ENCODE data around the gene PTBP1. TPM values are rescaled to one million over a fixed set of nuclear protein-coding genes. Genes with fewer than 3 reads are reported as not detected.

Gene PTBP1
- total and polyA plus RNA-seq, 9 donors = 73.4 to 312 (median 215) TPM

GRCh38 chr19:756236-756635, 41.0 kb upstream of the PTBP1 start:
- TF ChIP-seq POLR2A (IDR thresholded peaks at IDR 0.05) = no peak
- no peak for TF ChIP-seq EP300 (IDR thresholded peaks at IDR 0.05)
- TF ChIP-seq CTCF (IDR thresholded peaks at IDR 0.05) = no peak
- Histone ChIP-seq H3K9me3 (no peaks in the 10 kb centered on the region), H3K4me1 (ENCODE audit: insufficient read depth) (peaks cover 5% of the 10 kb centered on the region), H3K27me3 (no peaks in the 10 kb centered on the region), H3K4me3 (no peak overlapping the region), H3K27ac (no peak overlapping the region), H3K36me3 (no peaks in the 10 kb centered on the region)
- no peak for DNase-seq
- intact Hi-C loops (cut with DNase I) = loop anchor here in 1 of 4 donors (10.0 kb wide), 1 partner anchor 89 kb away; the partner anchor contains the start of gene PRTN3

GRCh38 chr19:756821-757688, 40.2 kb upstream of the PTBP1 start:
- TF ChIP-seq POLR2A (IDR thresholded peaks at IDR 0.05) (no peak), EP300 (IDR thresholded peaks at IDR 0.05) (no peak)
- Histone ChIP-seq H3K4me3 (no peak overlapping the region), H3K27ac (no peak overlapping the region), H3K4me1 (ENCODE audit: insufficient read depth) (peaks cover 5% of the 10 kb centered on the region), H3K36me3 (no peaks in the 10 kb centered on the region), H3K9me3 (no peaks in the 10 kb centered on the region), H3K27me3 (no peaks in the 10 kb centered on the region)
- intact Hi-C loops (cut with DNase I) = loop anchor here in 1 of 4 donors (10.0 kb wide), 1 partner anchor 88 kb away; the partner anchor contains the start of gene PRTN3
- DNase-seq = no peak
- 88 to 91% (median 88%) methylated on average over 36 of the region's 36 CpGs for WGBS, 3 donors

GRCh38 chr19:757811-758668, 39.2 kb upstream of the PTBP1 start:
- Histone ChIP-seq H3K4me1 (ENCODE audit: insufficient read depth) (peaks cover 1% of the 10 kb centered on the region), H3K4me3 (no peak overlapping the region), H3K27me3 (no peaks in the 10 kb centered on the region), H3K27ac (no peak overlapping the region), H3K36me3 (no peaks in the 10 kb centered on the region), H3K9me3 (no peaks in the 10 kb centered on the region)
- 95 to 97% (median 96%) methylated on average over 46 to 50 of the region's 50 CpGs for WGBS, 3 donors
- intact Hi-C loops (cut with DNase I) = loop anchor here in 1 of 4 donors (10.0 kb wide), 1 partner anchor 87 kb away; the partner anchor contains the start of gene PRTN3
- DNase-seq = no peak
- TF ChIP-seq EP300 (IDR thresholded peaks at IDR 0.05) (no peak), POLR2A (IDR thresholded peaks at IDR 0.05) (no peak), CTCF (IDR thresholded peaks at IDR 0.05) (no peak)

GRCh38 chr19:763181-763580, 34.1 kb upstream of the PTBP1 start:
- no peak for TF ChIP-seq EP300 (IDR thresholded peaks at IDR 0.05)
- TF ChIP-seq POLR2A (IDR thresholded peaks at IDR 0.05) = no peak
- TF ChIP-seq CTCF (IDR thresholded peaks at IDR 0.05) = no peak
- Histone ChIP-seq H3K4me3 (no peak overlapping the region), H3K4me1 (ENCODE audit: insufficient read depth) (no peaks in the 10 kb centered on the region), H3K27ac (no peak overlapping the region), H3K9me3 (no peaks in the 10 kb centered on the region), H3K36me3 (no peaks in the 10 kb centered on the region), H3K27me3 (no peaks in the 10 kb centered on the region)
- intact Hi-C loops (cut with DNase I) = no loop called here
- WGBS, 3 donors = 93 to 95% (median 94%) methylated on average over 10 of the region's 10 CpGs
- DNase-seq = no peak
